K562 (cell line): ENCODE results near the gene FKBP8. TPM values are rescaled to one million over a fixed set of nuclear protein-coding genes. Genes with fewer than 3 reads are reported as not detected.
A peak's percentile ranks its signal among the peaks of the same experiment; 100 is the strongest.

Experiments
- AFF1 ChIP-seq, 2 experiments: fragments of 450-650 bp; IDR thresholded peaks; 2 replicates each; pipeline ENCODE4 v1.6.1; 2018; ENCODE audit warnings: mild to moderate bottlenecking in 2 of 2, low read depth in 1 of 2; ENCODE audit not compliant: partially characterized antibody in 2 of 2
- DDX20 ChIP-seq: fragments of 450-650 bp; IDR thresholded peaks from 2 replicates; pipeline ENCODE4 v1.6.1; 2016; ENCODE audit warnings: missing genetic modification characterization, low read depth, mild to moderate bottlenecking, missing compliant biosample characterization, moderate library complexity
- FOXA1 ChIP-seq: fragments of 450-650 bp; IDR thresholded peaks from 2 replicates; pipeline ENCODE4 v1.6.1; 2016; ENCODE audit warnings: mild to moderate bottlenecking, borderline replicate concordance
- HDAC3 ChIP-seq: fragments of 450-650 bp; IDR thresholded peaks from 2 replicates; pipeline ENCODE4 v1.6.1; 2018; ENCODE audit warnings: borderline replicate concordance, mild to moderate bottlenecking, moderate library complexity; ENCODE audit not compliant: partially characterized antibody
- HNRNPK ChIP-seq: fragments of 200-400 bp; formaldehyde crosslinking; IDR thresholded peaks from one replicate; pipeline ENCODE4 v1.6.1; 2018; ENCODE audit warnings: mild to moderate bottlenecking, low read depth, low read length; ENCODE audit not compliant: poor library complexity, severe bottlenecking
- HNRNPUL1 ChIP-seq: fragments of 200-400 bp; formaldehyde crosslinking; IDR thresholded peaks from 2 replicates; pipeline ENCODE4 v1.6.1; 2017; ENCODE audit warnings: low read length
- KAT2B ChIP-seq: IDR thresholded peaks from one replicate; pipeline ENCODE4 v1.6.1; 2012; ENCODE audit warnings: low read depth, mild to moderate bottlenecking, control low read depth, inconsistent platforms, low read length, moderate library complexity
- MNT ChIP-seq, 2 experiments: fragments of 450-650 bp; conservative IDR thresholded peaks; 2 replicates each; pipeline ENCODE4 v1.6.1; 2017; ENCODE audit warnings: mild to moderate bottlenecking in 2 of 2, moderate library complexity in 2 of 2
- MXI1 ChIP-seq: IDR thresholded peaks from 2 replicates; pipeline ENCODE4 v1.6.1; 2011; ENCODE audit warnings: low read depth, mild to moderate bottlenecking, improper control_type of control experiment, low read length
- POLR3G ChIP-seq: IDR thresholded peaks from 2 replicates; pipeline ENCODE4 v1.6.1; 2011; ENCODE audit not compliant: insufficient read length, insufficient replicate concordance; ENCODE audit errors: extremely low read depth
- PTBP1 ChIP-seq: fragments of 200-400 bp; formaldehyde crosslinking; IDR thresholded peaks from 2 replicates; pipeline ENCODE4 v1.6.1; 2017; ENCODE audit warnings: low read depth, low read length
- RFX5 ChIP-seq: IDR thresholded peaks from 2 replicates; pipeline ENCODE4 v1.6.1; 2011; ENCODE audit warnings: low read depth, mild to moderate bottlenecking, improper control_type of control experiment, low read length
- ZC3H11A ChIP-seq: IDR thresholded peaks from 2 replicates; pipeline ENCODE4 v1.6.1; 2012; ENCODE audit warnings: low read depth, low read length, improper control_type of control experiment
- ZFP30 ChIP-seq: fragments of 250-450 bp; sonication (Bioruptor Pico); IDR thresholded peaks from 2 replicates; pipeline ENCODE4 v1.8.0; 2022; ENCODE audit warnings: moderate library complexity, mild to moderate bottlenecking, inconsistent platforms, borderline replicate concordance
- ZNF224 ChIP-seq: sonication (generic); formaldehyde crosslinking; IDR thresholded peaks from 2 replicates; pipeline ENCODE4 v1.8.0; 2022; ENCODE audit warnings: mild to moderate bottlenecking, missing genetic modification reagents
- ZNF23 ChIP-seq: fragments of 250-450 bp; sonication (Bioruptor Pico); IDR thresholded peaks from 2 replicates; pipeline ENCODE4 v1.4.0; 2020; ENCODE audit warnings: mild to moderate bottlenecking
- ZNF445 ChIP-seq: fragments of 250-450 bp; sonication (Bioruptor Pico); IDR thresholded peaks from 2 replicates; pipeline ENCODE4 v1.4.0; 2020; ENCODE audit warnings: low read depth, mild to moderate bottlenecking, moderate library complexity
- ZNF586 ChIP-seq: fragments of 450-650 bp; formaldehyde crosslinking; conservative IDR thresholded peaks from 2 replicates; pipeline ENCODE4 v1.4.0; 2020; ENCODE audit warnings: mild to moderate bottlenecking, moderate library complexity
- polyA plus RNA-seq, 8 experiments: library from polyadenylated mRNA; depleted of rRNA in 4 of 8; stranded (reverse) in 5 of 8; unstranded in 3 of 8; fragments of >200 nt; fragmentation: Nextera tagmentation in 2 of 8; fragmentation: Illumina TruSeq in 1 of 8; extraction: Ambion mirVana in 2 of 8; extraction: Trizol in 1 of 8; gene quantifications; 2 replicates each; pipeline versions ENCODE4 v1.2.1 to v1.2.3, GENCODE V29; 2011 to 2014; ENCODE audit warnings: inconsistent platforms in 1 of 8, missing spikeins in 1 of 8
- total RNA-seq, 7 experiments: library from RNA; depleted of rRNA in 6 of 7; stranded (reverse); fragments of >200 nt in 6 of 7; fragmentation: Illumina TruSeq in 2 of 7; extraction: Trizol in 2 of 7; gene quantifications; 2 replicates each; pipeline versions ENCODE4 v1.2.1 to v1.2.3, GENCODE V29; 2011 to 2021; ENCODE audit warnings: low replicate concordance in 1 of 7
- TF ChIP-seq, protein P1 (sequence below): fragments of 150-350 bp; conservative IDR thresholded peaks from 2 replicates; pipeline ENCODE4 v1.6.1; 2014; ENCODE audit warnings: low read length

The FKBP8 gene
- total and polyA plus RNA-seq, 9 of the 15 experiments (the other 6 are each of a cell fraction or from before 2014, with no cell fraction given), result 0.46 to 236 (median 104) TPM

- no peak for TF ChIP-seq ZNF445 (CRISPR knock-in tag)
- TF ChIP-seq HDAC3, result no peak
- no peak for TF ChIP-seq AFF1 (IDR thresholded peaks at IDR 0.05; ENCODE audit: low read depth in 1 of 2, partially characterized antibody in 2 of 2)
- TF ChIP-seq KAT2B, result no peak
- no peak for TF ChIP-seq RFX5
- no peak for TF ChIP-seq ZNF224 (CRISPR knock-in tag)
- no peak for TF ChIP-seq ZC3H11A
- TF ChIP-seq, protein P1, sequence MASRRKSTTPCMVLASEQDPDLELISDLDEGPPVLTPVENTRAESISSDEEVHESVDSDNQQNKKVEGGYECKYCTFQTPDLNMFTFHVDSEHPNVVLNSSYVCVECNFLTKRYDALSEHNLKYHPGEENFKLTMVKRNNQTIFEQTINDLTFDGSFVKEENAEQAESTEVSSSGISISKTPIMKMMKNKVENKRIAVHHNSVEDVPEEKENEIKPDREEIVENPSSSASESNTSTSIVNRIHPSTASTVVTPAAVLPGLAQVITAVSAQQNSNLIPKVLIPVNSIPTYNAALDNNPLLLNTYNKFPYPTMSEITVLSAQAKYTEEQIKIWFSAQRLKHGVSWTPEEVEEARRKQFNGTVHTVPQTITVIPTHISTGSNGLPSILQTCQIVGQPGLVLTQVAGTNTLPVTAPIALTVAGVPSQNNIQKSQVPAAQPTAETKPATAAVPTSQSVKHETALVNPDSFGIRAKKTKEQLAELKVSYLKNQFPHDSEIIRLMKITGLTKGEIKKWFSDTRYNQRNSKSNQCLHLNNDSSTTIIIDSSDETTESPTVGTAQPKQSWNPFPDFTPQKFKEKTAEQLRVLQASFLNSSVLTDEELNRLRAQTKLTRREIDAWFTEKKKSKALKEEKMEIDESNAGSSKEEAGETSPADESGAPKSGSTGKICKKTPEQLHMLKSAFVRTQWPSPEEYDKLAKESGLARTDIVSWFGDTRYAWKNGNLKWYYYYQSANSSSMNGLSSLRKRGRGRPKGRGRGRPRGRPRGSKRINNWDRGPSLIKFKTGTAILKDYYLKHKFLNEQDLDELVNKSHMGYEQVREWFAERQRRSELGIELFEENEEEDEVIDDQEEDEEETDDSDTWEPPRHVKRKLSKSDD, result no peak
- no peak for TF ChIP-seq HNRNPUL1
- no peak for TF ChIP-seq FOXA1
- TF ChIP-seq ZFP30 (CRISPR knock-in tag), result no peak
- TF ChIP-seq PTBP1, result no peak
- peak; percentile 100 for TF ChIP-seq MNT (conservative IDR thresholded peaks at IDR 0.05)
- TF ChIP-seq DDX20, result no peak
- no peak for TF ChIP-seq POLR3G
- peak; percentile 99 for TF ChIP-seq MXI1
- TF ChIP-seq ZNF586 (CRISPR knock-in tag), result no peak
- TF ChIP-seq HNRNPK, result no peak
- no peak for TF ChIP-seq ZNF23 (CRISPR knock-in tag)
Observed at GRCh38 chr19:18571564-18572344, 28.4 kb upstream of the FKBP8 start, which contains the start of gene UBA52 (continued).
